Bronchial epithelial cell (primary cell): Measurements from ENCODE around the gene CHMP2A. TPM values are rescaled to one million over a fixed set of nuclear protein-coding genes. Genes with fewer than 3 reads are reported as not detected.

ENCODE experiments used
- DNase-seq: peaks from one replicate; pipeline ENCODE4 v3.0.0-alpha.2; 2010; ENCODE audit warnings: low read depth
- FAIRE-seq: peaks from 2 replicates; lab custom pipeline; 2011; peaks lifted over from hg19 to GRCh38; lab: Jason Lieb, UNC
- H3K27me3 ChIP-seq: 2 replicates; pipeline ENCODE4 v1.5.1; 2011; ENCODE audit warnings: low read length; ENCODE audit not compliant: control insufficient read depth, insufficient read depth
- H3K36me3 ChIP-seq: 2 replicates; pipeline ENCODE4 v1.5.1; 2011; ENCODE audit warnings: low read length; ENCODE audit not compliant: control insufficient read depth, insufficient read depth
- H3K4me3 ChIP-seq: 2 replicates; pipeline ENCODE4 v1.5.1; 2011; ENCODE audit warnings: mild to moderate bottlenecking, low read depth, low read length, control low read depth
- CTCF ChIP-seq: IDR thresholded peaks from 2 replicates; pipeline ENCODE4 v1.5.1; 2011; ENCODE audit warnings: mild to moderate bottlenecking, moderate library complexity, low read length, control low read depth, inconsistent platforms; ENCODE audit not compliant: insufficient read depth, severe bottlenecking
- total RNA-seq: library from RNA; depleted of rRNA; stranded (reverse); fragments of >200 nt; gene quantifications from 2 replicates; pipeline ENCODE4 v1.2.1, GENCODE V29; 2014

CHMP2A gene
- total RNA-seq, 1 donor from 2014 or later: 166 TPM

DNA sequence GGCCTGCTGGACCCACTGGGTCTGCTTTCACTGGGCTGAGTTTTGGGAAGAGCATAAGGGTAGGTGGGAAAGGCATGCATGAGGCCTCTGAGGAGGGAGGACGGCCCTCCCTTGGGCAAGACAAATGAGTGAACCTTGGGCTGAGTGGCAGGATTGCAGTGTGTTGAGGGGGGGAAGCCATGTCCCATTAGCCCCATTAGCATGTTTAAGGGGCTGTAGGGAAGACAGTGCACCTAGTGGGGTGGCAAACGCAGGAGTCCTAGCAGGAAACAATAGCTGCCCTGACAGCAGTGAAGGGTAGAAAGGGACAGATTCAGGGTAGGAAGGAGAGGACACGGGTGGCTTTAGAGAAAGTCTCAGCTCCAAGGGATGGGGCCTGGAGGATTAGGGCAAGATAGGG lies 32.2 kb downstream of the CHMP2A start:
- no peak for DNase-seq
- no peak overlapping the region for H3K4me3 ChIP-seq
- TF ChIP-seq CTCF: no peak
- H3K36me3 ChIP-seq: no peaks in the 10 kb centered on the region
- FAIRE-seq: no peak
- H3K27me3 ChIP-seq: no peaks in the 10 kb centered on the region

DNA sequence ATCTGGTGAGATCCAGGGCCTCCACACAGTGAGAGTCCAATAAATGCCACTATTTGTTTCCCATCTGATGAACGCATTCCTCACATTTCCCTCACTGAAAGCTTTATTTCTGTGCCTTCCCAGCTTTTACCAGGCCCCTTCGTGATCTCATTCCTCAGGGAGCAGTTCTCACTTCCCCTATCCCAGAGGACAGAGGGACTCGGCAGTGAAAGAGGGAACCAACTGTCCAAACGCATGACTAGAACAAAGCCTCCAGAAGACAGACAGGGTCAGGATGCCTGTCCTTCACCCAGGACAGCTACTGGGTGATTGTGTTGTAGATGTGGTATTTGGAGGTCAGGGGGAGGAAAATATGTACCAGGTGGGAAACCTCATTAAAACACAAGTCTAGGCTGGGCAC lies 33.3 kb downstream of the CHMP2A start:
- no peaks in the 10 kb centered on the region for H3K27me3 ChIP-seq
- no peak for TF ChIP-seq CTCF
- H3K4me3 ChIP-seq: no peak overlapping the region
- no peak for DNase-seq
- peaks cover 2% of the 10 kb centered on the region for H3K36me3 ChIP-seq
- no peak for FAIRE-seq

GRCh38 chr19:58520257-58520599 lies 34.7 kb downstream of the CHMP2A start:
- H3K27me3 ChIP-seq: no peaks in the 10 kb centered on the region
- H3K4me3 ChIP-seq: peak overlapping the region; percentile 73
- no peak for DNase-seq
- no peak for FAIRE-seq
- H3K36me3 ChIP-seq: peaks cover 2% of the 10 kb centered on the region
- TF ChIP-seq CTCF: no peak

DNA sequence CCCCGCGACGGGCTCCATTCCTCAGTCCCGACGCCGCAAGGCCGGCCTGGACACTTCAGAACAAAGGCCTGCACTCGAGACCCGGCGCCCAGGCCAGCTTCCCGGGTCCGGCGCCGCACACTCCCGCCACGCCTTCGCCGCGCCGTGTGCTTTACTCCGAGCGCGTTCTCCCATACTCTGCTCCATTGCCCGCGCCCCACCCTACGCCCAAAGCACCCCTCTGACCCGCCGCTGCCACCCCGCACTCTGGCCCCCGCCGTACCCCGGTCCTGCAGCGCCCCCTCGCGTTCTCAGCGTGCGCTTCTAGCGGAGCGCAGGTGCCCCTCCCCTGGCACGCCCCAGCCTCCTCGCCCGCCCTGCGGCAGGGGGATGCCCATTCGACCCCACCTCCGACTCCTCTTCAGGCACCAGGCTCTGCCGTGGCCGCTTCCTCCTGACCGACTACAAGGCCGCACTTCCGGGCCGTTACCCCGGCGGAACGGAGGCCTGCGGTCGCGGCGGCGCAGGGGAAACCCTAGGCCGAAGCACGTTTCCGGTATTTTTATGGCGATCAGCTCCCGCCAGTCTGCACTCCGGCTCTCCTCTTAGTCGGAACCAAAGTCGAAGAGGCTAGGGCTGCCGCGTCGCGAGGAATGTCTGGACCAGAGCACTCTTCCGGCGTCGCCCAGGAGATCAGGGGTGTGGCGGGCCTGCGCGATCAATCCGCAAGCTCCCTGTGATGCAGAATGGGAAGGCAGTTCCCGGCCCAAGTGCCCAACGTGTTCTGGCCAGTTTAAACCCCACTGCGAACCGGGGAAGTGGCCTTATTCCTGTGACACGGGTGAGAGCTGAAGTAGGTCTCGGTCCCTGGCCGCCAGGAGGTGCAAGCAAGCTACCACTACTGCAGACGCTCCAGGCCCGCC lies 35.3 kb downstream of the CHMP2A start, which contains the start of gene ZBTB45:
TSS of gene ZBTB45 (minus strand) at position 456 of the 902 bp plus-strand sequence. CDS start 2,137 bp downstream, outside the sequence.
- TF ChIP-seq CTCF: peak; percentile 89
- DNase-seq (peak; percentile 88), FAIRE-seq (no peak)
- Histone ChIP-seq H3K27me3 (no peaks in the 10 kb centered on the region), H3K36me3 (peaks cover 2% of the 10 kb centered on the region), H3K4me3 (peak within 1 kb of the TSS; percentile 73)

DNA sequence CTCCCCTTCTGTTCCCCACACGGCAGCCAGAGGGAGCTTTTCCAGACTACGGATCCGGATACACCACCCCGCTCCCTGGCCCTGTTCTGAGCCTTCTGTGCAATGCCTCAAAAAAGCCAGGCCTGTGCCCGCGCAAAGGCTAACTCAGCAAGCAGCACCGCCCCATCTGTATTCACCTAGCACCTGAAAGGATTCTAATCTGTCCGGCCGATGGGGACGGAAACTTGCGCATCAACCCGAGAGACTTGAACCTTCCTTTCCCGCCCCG lies 35.9 kb downstream of the CHMP2A start:
- no peak for FAIRE-seq
- H3K27me3 ChIP-seq: no peaks in the 10 kb centered on the region
- H3K4me3 ChIP-seq: peak overlapping the region; percentile 73
- peaks cover 2% of the 10 kb centered on the region for H3K36me3 ChIP-seq
- peak; percentile 81 for TF ChIP-seq CTCF
- DNase-seq: peak; percentile 62
